ENCODE data around the gene DIP2C. TPM values are rescaled to one million over a fixed set of nuclear protein-coding genes. Genes with fewer than 3 reads are reported as not detected.
"Not testable (repeated sequence)": the region's sequence is repeated elsewhere in the genome, so short reads cannot be mapped to it uniquely, and the experiment has no call there.

Gene DIP2C
- total and polyA plus RNA-seq, 4 donors, result 6.4 to 40.2 (median 23.8) TPM

GRCh38 chr10:682931-683447, 6.5 kb downstream of the DIP2C start:
- WGBS, 2 donors, result 78 to 82% methylated on average over 14 of the region's 14 CpGs
- H3K4me1 ChIP-seq (ENCODE audit: control insufficient read depth in 1 of 2, insufficient read depth in 2 of 2, low read length in 2 of 2), result no peaks in the 10 kb centered on the region
- H3K36me3 ChIP-seq (ENCODE audit: control insufficient read depth in 1 of 2, insufficient read depth in 2 of 2, low read length in 1 of 2), result no peaks in the 10 kb centered on the region
- DNase-seq (no peak), ATAC-seq (ENCODE audit: low FRiP score) (no peak)
- no peak overlapping the region for H3K4me3 ChIP-seq (ENCODE audit: low read length in 2 of 2)
- intact Hi-C loops (cut with DNase I), result loop anchor here (2.0 to 10.0 kb wide), 5 partner anchors 71 to 249 kb away; partner anchors contain the start of gene LARP4B (in 1 of the 2)
- H3K27me3 ChIP-seq (ENCODE audit: control insufficient read depth in 1 of 2, insufficient read depth in 2 of 2, low read length in 1 of 2), result no peaks in the 10 kb centered on the region
- no peaks in the 10 kb centered on the region for H3K9me3 ChIP-seq (ENCODE audit: control insufficient read depth, low read length)
- peak overlapping the region; percentile 15 to 49 for H3K27ac ChIP-seq (ENCODE audit: low read depth in 1 of 2, low read length in 2 of 2)

GRCh38 chr10:681670-682318, 7.7 kb downstream of the DIP2C start:
- 94 to 96% methylated on average over 9 of the region's 9 CpGs for WGBS, 2 donors
- no peaks in the 10 kb centered on the region for H3K27me3 ChIP-seq (ENCODE audit: control insufficient read depth in 1 of 2, insufficient read depth in 2 of 2, low read length in 1 of 2)
- intact Hi-C loops (cut with DNase I), result loop anchor here (2.0 to 10.0 kb wide), 5 partner anchors 69 to 251 kb away; partner anchors contain the start of gene LARP4B (in 1 of the 2)
- no peaks in the 10 kb centered on the region for H3K4me1 ChIP-seq (ENCODE audit: control insufficient read depth in 1 of 2, insufficient read depth in 2 of 2, low read length in 2 of 2)
- H3K36me3 ChIP-seq (ENCODE audit: control insufficient read depth in 1 of 2, insufficient read depth in 2 of 2, low read length in 1 of 2), result no peaks in the 10 kb centered on the region
- DNase-seq (peak in 1 of 2 donors; percentile 71), ATAC-seq (ENCODE audit: low FRiP score) (no peak)
- no peaks in the 10 kb centered on the region for H3K9me3 ChIP-seq (ENCODE audit: control insufficient read depth, low read length)
- H3K4me3 ChIP-seq (ENCODE audit: low read length in 2 of 2), result no peak overlapping the region
- no peak overlapping the region for H3K27ac ChIP-seq (ENCODE audit: low read depth in 1 of 2, low read length in 2 of 2)

GRCh38 chr10:680745-681144, 8.7 kb downstream of the DIP2C start:
- WGBS, 2 donors, result 91 to 95% methylated on average over 12 of the region's 12 CpGs
- DNase-seq, result peak in 1 of 2 donors; percentile 25
- Histone ChIP-seq H3K27me3 (ENCODE audit: control insufficient read depth in 1 of 2, insufficient read depth in 2 of 2, low read length in 1 of 2) (no peaks in the 10 kb centered on the region), H3K36me3 (ENCODE audit: control insufficient read depth in 1 of 2, insufficient read depth in 2 of 2, low read length in 1 of 2) (no peaks in the 10 kb centered on the region), H3K4me3 (ENCODE audit: low read length in 2 of 2) (no peak overlapping the region), H3K4me1 (ENCODE audit: control insufficient read depth in 1 of 2, insufficient read depth in 2 of 2, low read length in 2 of 2) (no peaks in the 10 kb centered on the region), H3K27ac (ENCODE audit: low read depth in 1 of 2, low read length in 2 of 2) (no peak overlapping the region), H3K9me3 (ENCODE audit: control insufficient read depth, low read length) (no peaks in the 10 kb centered on the region)
- no peak for ATAC-seq (ENCODE audit: low FRiP score)
- intact Hi-C loops (cut with DNase I), result loop anchor here (5.0 to 10.0 kb wide), 4 partner anchors 68 to 252 kb away; partner anchors contain the start of gene LARP4B (in 1 of the 2)

- DNase-seq (peak in 1 of 2 donors; percentile 45), ATAC-seq (ENCODE audit: low FRiP score) (no peak)
- WGBS, 2 donors, result 61 to 63% methylated on average over 11 of the region's 11 CpGs
- intact Hi-C loops (cut with DNase I), result loop anchor here (5.0 to 10.0 kb wide), 4 partner anchors 68 to 252 kb away; partner anchors contain the start of gene LARP4B (in 1 of the 2)
- Histone ChIP-seq H3K9me3 (ENCODE audit: control insufficient read depth, low read length) (no peaks in the 10 kb centered on the region), H3K27me3 (ENCODE audit: control insufficient read depth in 1 of 2, insufficient read depth in 2 of 2, low read length in 1 of 2) (no peaks in the 10 kb centered on the region), H3K36me3 (ENCODE audit: control insufficient read depth in 1 of 2, insufficient read depth in 2 of 2, low read length in 1 of 2) (no peaks in the 10 kb centered on the region), H3K4me1 (ENCODE audit: control insufficient read depth in 1 of 2, insufficient read depth in 2 of 2, low read length in 2 of 2) (no peaks in the 10 kb centered on the region), H3K4me3 (ENCODE audit: low read length in 2 of 2) (no peak overlapping the region), H3K27ac (ENCODE audit: low read depth in 1 of 2, low read length in 2 of 2) (no peak overlapping the region)
Measured at GRCh38 chr10:680146-680545, 9.3 kb downstream of the DIP2C start.

- ATAC-seq (ENCODE audit: low FRiP score) (no peak), DNase-seq (peak in 1 of 2 donors; percentile 28)
- no peaks in the 10 kb centered on the region for H3K27me3 ChIP-seq (ENCODE audit: control insufficient read depth in 1 of 2, insufficient read depth in 2 of 2, low read length in 1 of 2)
- H3K4me3 ChIP-seq (ENCODE audit: low read length in 2 of 2), result no peak overlapping the region
- intact Hi-C loops (cut with DNase I), result no loop called here
- H3K27ac ChIP-seq (ENCODE audit: low read depth in 1 of 2, low read length in 2 of 2), result no peak overlapping the region
- no peaks in the 10 kb centered on the region for H3K36me3 ChIP-seq (ENCODE audit: control insufficient read depth in 1 of 2, insufficient read depth in 2 of 2, low read length in 1 of 2)
- WGBS, 2 donors, result 96% methylated on average over 15 of the region's 15 CpGs
- no peaks in the 10 kb centered on the region for H3K4me1 ChIP-seq (ENCODE audit: control insufficient read depth in 1 of 2, insufficient read depth in 2 of 2, low read length in 2 of 2)
- no peaks in the 10 kb centered on the region for H3K9me3 ChIP-seq (ENCODE audit: control insufficient read depth, low read length)
Measured at GRCh38 chr10:679556-679955, 9.9 kb downstream of the DIP2C start.

GRCh38 chr10:678662-679005, 10.8 kb downstream of the DIP2C start:
- H3K27ac ChIP-seq (ENCODE audit: low read depth in 1 of 2, low read length in 2 of 2); ATAC-seq (ENCODE audit: low FRiP score); intact Hi-C loops (cut with DNase I); H3K9me3 ChIP-seq (ENCODE audit: control insufficient read depth, low read length); H3K36me3 ChIP-seq (ENCODE audit: control insufficient read depth in 1 of 2, insufficient read depth in 2 of 2, low read length in 1 of 2); H3K4me1 ChIP-seq (ENCODE audit: control insufficient read depth in 1 of 2, insufficient read depth in 2 of 2, low read length in 2 of 2); H3K4me3 ChIP-seq (ENCODE audit: low read length in 2 of 2); DNase-seq; H3K27me3 ChIP-seq (ENCODE audit: control insufficient read depth in 1 of 2, insufficient read depth in 2 of 2, low read length in 1 of 2): not testable (repeated sequence)
- 73 to 86% methylated on average over 9 to 13 of the region's 24 CpGs for WGBS, 2 donors

GRCh38 chr10:677750-678661, 11.5 kb downstream of the DIP2C start:
- DNase-seq (peak in 1 of 2 donors; percentile 60), ATAC-seq (ENCODE audit: low FRiP score) (peak; percentile 58)
- no peaks in the 10 kb centered on the region for H3K4me1 ChIP-seq (ENCODE audit: control insufficient read depth in 1 of 2, insufficient read depth in 2 of 2, low read length in 2 of 2)
- H3K36me3 ChIP-seq (ENCODE audit: control insufficient read depth in 1 of 2, insufficient read depth in 2 of 2, low read length in 1 of 2), result no peaks in the 10 kb centered on the region
- H3K9me3 ChIP-seq (ENCODE audit: control insufficient read depth, low read length), result no peaks in the 10 kb centered on the region
- intact Hi-C loops (cut with DNase I), result no loop called here
- no peaks in the 10 kb centered on the region for H3K27me3 ChIP-seq (ENCODE audit: control insufficient read depth in 1 of 2, insufficient read depth in 2 of 2, low read length in 1 of 2)
- no peak overlapping the region for H3K4me3 ChIP-seq (ENCODE audit: low read length in 2 of 2)
- H3K27ac ChIP-seq (ENCODE audit: low read depth in 1 of 2, low read length in 2 of 2), result no peak overlapping the region
- WGBS, 2 donors, result 87 to 90% methylated on average over 22 of the region's 22 CpGs

- Histone ChIP-seq H3K27ac (ENCODE audit: low read depth in 1 of 2, low read length in 2 of 2) (no peak overlapping the region), H3K36me3 (ENCODE audit: control insufficient read depth in 1 of 2, insufficient read depth in 2 of 2, low read length in 1 of 2) (no peaks in the 10 kb centered on the region), H3K27me3 (ENCODE audit: control insufficient read depth in 1 of 2, insufficient read depth in 2 of 2, low read length in 1 of 2) (no peaks in the 10 kb centered on the region), H3K4me3 (ENCODE audit: low read length in 2 of 2) (no peak overlapping the region), H3K9me3 (ENCODE audit: control insufficient read depth, low read length) (no peaks in the 10 kb centered on the region), H3K4me1 (ENCODE audit: control insufficient read depth in 1 of 2, insufficient read depth in 2 of 2, low read length in 2 of 2) (no peaks in the 10 kb centered on the region)
- DNase-seq, result no peak
- 99 to 100% methylated on average over 1 of the region's 1 CpG for WGBS, 2 donors
- intact Hi-C loops (cut with DNase I), result no loop called here
- ATAC-seq (ENCODE audit: low FRiP score), result no peak
Measured at GRCh38 chr10:677038-677437, 12.4 kb downstream of the DIP2C start.
